HUDEP-2 (cell line): ENCODE data around the gene ANAPC15.
"Not testable (repeated sequence)": the region's sequence is repeated elsewhere in the genome, so short reads cannot be mapped to it uniquely, and the experiment has no call there.

ENCODE experiments used
- DNase-seq, 76 experiments: peaks; one replicate each; lab custom pipeline; 2025; ENCODE audit not compliant: unreplicated experiment in 76 of 76; lab: John Stamatoyannopoulos, UW

ANAPC15 gene

DNA sequence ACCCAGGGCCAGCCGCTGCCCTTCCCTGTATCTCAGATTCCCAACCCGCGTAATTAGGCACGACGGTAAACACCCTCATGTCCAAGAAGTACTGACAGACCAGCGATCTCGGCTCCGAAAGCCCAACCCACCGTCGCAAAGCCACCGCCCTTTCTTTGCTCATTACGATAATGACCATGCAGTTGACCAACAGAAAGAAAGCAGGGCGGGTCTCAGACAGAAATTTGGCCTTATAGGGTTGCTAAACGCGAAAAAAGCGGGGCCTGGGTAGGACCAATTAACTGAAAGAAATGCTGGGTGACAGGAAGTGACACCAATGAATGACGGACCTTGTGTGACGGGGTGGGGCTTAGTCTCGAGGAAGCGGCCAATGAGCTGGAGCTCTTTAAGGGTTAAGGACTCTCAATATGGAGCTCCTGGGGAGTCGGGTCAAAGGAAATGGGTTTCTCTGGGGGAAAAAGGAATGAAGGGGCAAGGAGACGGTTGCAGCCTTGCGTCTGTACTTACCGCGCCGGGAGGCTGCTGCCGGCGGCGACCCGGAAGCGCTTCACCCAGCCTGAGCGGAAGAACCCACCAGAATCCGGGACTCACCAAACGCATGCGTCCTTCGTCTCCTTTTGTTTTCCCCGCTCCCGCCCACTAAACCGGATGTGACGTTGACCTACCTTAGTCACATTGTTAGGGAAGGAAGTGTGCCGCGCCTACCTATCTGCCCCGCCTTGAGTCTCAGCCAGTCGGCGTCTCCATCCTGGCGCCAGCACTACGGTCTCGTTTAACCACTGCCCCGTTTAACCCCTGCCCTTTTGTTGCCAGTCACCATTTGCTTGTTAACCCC lies at the start of gene ANAPC15:
ANAPC15 (minus strand) TSS at position 553 of the 835 bp plus-strand sequence. CDS start 1,419 bp downstream, outside the sequence.
- DNase-seq, result peak in 75 of 76 experiments; percentile 83 to 99 (median 96)

GRCh38 chr11:72160319-72160718 lies 47.8 kb upstream of the ANAPC15 start:
- no peak for DNase-seq

DNA sequence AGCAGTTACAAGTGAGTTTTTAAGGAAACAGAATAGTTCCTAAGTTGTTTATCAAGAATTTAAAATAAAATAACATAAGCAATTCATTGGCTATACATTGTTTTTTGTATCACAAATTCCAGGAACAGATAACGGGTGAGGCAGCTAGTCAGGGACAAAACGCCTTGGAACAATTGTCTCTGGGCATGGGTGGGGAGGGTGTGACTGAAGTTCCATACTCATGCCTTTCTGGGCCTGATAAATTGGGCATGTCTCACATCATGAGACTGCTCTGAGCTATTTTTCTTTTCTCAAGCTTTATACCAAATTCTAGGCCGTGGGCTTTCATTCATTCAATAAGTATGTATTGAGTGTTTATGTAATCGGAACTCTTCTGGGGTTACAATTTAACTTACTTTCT lies 44.6 kb upstream of the ANAPC15 start:
- peak in 65 of 76 experiments; percentile 9 to 78 (median 48) for DNase-seq

DNA sequence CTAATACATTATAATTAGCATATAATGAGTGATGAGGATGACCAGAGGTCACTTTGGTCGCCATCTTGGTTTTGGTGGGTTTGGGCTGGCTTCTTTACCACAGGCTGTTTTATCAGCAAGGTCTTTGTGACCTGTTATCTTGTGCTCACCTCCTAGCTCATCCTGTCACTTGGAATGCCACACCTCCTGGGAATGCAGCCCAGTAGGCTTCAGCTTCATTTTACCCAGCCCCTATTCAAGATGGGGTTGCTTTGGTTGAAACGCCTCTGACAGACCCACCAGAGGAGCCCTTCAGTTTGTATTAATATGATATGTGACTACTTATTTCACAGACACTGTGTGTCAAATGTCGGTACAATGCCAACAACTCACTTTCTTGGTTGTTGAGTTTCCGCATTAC lies 43.3 kb upstream of the ANAPC15 start:
- DNase-seq, result no peak

DNA sequence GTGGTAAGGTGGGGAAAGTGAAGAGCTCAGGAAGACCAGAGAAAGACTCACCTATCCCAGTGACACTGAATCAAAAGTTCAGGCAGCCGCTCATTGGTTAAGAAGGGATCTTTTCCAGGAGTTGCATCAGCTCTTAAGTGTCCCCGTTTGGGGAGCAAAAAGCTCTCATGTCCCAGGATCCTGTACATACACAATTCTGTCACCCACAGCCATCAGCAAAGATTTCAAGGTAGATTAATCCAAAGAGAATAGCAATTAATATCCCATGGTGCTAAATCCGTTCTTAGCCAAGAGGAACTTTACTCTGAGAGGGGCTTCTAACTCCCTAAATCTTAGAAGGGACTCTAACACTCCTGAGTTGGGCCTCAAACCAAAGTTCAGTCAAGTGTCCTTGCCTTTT lies 42.3 kb upstream of the ANAPC15 start:
- DNase-seq, result no peak

DNA sequence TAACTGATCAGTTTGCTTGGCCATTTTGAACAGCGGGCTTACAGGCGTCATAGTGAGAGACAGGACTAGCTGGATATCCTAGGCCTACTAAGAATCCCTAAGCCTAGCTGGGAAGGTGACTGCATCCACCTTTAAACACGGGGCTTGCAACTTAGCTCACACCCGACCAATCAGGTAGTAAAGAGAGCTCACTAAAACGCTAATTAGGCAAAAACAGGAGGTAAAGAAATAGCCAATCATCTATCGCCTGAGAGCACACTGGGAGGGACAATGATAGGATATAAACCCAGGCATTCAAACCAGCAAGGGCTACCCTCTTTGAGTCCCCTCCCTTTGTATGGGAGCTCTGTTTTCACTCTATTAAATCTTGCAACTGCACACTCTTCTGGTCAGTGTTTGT lies 41.4 kb upstream of the ANAPC15 start:
- not testable (repeated sequence) for DNase-seq

DNA sequence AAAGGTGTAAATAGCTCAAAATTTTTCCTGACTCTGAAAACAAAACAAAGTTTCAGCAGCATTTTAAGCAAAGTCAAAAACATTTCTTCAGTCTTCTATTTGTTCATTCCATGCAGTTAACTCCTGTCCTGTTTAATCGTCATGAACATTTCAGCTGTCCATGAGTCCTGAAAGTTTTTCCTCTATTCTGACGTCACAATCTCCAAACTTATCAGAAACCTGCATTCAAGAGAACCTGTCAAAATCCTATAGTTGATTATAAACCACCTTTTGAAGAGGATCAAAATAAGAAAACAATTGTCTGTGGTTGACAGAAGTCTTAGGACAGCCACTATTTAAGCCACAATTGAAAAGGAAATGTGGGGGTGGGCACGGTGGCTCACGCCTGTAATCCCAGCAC lies 38.4 kb upstream of the ANAPC15 start:
- no peak for DNase-seq

GRCh38 chr11:72146625-72147024 lies 34.1 kb upstream of the ANAPC15 start:
- DNase-seq, result no peak

DNA sequence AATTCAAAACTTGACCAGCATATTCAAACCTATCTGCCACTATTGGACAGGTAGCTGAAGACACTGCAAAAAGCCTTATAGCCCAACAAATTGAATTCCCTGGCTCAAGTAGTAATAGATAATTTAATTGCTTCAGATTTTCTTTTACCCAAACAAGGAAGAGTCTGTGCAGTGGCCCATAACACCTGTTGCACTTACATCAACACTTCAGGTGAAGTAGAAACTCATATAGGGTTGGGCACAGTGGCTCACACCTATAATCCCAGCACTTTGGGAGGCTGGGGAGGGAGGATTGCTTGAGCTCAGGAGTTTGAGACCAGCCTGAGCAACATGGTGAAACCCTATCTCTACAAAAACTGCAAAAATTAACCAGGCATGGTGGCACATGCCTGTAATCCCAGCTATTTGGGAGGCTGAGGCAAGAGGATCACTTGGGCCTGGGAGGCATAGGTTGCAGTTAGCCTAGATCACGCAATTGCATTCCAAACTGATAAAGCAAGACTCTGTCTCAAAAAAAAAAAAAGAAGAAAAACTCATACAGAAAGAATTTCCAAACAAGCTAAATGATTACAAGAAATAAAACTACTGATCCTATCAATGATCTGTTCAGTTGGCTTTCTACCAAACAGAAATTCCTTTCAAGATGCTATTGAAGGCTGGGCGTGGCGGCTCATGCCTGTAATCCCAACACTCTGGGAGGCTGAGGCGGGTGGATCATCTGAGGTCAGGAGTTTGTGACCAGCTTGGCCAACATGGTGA lies 32.5 kb upstream of the ANAPC15 start:
- no peak for DNase-seq

DNA sequence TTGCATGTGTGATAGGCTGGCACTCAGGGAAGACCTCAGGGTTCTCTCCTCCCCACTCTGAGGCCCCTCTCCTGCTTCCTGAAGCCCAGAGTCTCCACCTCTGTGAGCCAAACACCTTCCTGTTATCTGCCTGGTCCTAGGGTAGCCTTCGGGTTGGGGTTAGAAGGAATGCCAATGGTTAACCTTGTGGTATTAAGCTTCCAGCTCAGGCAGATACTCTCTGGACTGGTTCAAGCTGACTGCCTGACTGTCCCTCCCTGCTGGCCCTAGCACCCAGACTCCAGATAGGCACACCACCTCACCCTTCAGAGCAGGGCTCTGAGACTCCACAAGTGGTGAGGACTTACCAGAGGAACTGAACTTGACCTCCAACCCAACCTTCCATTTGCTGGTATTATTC lies 30.0 kb upstream of the ANAPC15 start:
- not testable (repeated sequence) for DNase-seq

DNA sequence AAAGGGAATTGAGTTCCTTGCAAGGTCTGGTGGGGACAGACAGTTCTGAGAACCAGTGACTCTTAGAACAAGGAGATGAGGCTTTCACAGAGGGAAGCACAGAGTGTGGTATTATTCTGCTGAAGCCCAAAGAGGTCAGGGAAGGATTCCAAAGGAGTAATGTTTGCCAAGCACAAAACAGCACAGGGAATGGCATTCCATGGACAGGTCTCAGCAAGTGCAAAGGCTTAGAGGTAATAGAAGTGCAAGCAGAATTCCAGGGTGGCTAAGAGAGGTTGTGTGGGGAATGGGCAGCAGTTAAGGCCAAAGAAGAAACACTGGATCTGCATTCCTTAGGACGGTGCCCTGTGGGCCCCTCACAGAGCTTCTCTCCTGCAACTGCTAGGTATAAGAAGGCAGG lies 29.6 kb upstream of the ANAPC15 start:
- not testable (repeated sequence) for DNase-seq

DNA sequence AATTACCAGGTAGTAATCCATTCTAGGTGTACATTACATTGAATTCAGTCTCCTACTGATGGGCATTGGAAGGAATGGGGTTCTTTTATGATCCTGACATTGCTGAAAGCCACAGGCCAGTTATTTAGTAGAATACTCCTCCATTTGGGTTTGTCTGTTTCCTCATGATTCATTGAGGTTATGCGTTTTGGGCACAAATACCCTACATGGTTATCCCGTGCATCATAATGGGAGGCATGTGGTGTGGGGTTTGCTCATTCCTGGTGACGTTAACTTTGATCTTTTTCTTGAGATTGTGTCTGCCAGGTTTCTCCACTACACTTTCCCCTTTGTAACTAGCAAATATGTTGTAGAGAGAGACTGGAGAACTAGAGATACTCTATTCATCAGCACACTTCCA lies 28.6 kb upstream of the ANAPC15 start:
- no peak for DNase-seq

- DNase-seq, result no peak
Measured at GRCh38 chr11:72140661-72141060, 28.2 kb upstream of the ANAPC15 start.

DNA sequence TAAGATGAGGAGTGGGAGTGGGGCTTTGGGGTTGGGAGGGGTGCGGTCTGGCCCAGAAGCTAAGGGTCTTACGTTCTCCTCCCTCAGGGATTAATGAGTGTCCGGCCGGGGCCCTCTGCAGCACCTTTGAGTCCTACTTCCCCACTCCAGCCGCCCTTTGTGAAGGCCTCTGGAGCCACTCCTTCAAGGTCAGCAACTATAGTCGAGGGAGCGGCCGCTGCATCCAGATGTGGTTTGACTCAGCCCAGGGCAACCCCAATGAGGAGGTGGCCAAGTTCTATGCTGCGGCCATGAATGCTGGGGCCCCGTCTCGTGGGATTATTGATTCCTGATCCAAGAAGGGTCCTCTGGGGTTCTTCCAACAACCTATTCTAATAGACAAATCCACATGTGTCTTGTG lies 27.0 kb upstream of the ANAPC15 start:
- DNase-seq, result no peak

DNA sequence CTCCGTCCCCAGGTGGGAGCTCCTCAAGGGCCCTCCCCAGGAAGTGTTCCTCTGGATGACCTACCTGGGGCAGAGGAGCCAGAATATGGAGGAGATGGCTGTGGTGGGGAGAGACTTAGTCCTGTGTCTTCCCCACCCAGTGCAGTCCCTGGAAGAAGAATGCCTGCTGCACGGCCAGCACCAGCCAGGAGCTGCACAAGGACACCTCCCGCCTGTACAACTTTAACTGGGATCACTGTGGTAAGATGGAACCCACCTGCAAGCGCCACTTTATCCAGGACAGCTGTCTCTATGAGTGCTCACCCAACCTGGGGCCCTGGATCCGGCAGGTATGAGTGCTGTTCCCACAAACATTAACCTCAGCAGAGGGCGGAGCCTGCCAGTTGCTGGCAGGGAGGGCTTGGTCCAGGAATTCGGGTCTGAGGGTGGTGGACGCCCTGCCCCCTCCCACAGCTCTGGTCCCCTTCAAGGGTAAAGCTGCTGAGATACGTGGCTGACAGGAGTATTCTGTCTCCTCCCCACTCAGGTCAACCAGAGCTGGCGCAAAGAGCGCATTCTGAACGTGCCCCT lies 26.4 kb upstream of the ANAPC15 start:
- DNase-seq, result no peak

DNA sequence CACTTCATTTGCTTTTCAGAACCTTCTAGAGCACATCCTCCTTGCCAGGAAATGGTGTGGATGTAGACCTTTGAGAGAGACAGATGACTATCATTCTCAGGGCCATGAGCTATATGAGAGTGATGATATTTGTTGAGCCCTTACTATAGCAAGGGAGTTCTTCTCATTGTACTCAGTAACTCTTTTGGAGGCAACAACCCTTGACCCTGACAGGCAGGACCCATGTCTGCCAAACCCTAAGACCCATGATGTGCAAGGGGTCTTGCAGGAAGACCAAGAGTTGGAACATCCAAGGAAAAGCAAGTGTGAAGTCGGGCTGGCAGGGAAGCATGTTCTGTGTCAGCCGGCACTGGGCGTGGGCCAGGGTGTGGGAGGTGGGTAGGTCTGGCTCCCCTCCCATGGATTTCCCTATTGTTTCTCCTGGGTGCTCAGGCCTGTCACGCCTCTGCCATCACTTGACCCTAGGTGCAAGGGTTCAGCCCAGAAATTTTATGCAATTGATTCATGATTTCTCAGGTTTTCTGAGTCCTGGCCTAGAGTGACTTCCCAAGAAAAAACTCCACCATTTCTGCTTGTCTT lies 24.3 kb upstream of the ANAPC15 start:
- no peak for DNase-seq

DNA sequence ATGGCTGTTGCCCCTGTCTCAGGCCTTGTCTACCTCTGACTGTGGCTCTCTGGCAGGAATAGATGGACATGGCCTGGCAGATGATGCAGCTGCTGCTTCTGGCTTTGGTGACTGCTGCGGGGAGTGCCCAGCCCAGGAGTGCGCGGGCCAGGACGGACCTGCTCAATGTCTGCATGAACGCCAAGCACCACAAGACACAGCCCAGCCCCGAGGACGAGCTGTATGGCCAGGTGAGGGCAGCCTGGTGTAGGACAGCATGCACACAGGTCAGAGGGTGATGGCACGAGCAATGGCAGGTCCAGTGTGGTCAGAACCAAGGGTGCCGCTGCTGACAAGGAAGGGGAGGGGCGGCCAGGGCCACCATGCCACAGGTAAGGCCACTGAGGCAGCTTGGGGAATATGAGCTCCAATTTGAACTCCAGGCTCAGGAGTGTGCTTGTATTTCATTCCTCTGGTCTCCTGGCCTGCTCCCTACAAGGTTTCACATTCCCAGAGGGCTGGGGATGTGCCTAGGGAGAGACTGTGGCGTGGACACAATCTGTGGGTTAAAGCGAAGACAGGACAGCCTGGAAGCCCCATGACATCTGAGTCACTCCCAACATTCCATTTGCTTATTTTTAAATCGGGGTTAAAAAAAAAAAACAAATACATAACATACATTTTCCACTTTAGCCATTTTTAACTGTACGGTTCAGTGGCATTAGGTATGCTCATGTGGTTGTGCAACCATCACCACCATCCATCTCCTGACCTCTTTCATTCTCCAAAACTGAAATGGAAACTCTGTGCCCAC lies 23.6 kb upstream of the ANAPC15 start:
- DNase-seq, result no peak

- not testable (repeated sequence) for DNase-seq
Measured at GRCh38 chr11:72135473-72135872, 23.0 kb upstream of the ANAPC15 start, which contains the start of gene FOLR3. Gene FOLR3 (plus strand): TSS chr11:72135725. CDS start chr11:72135953, 228 bp downstream.

DNA sequence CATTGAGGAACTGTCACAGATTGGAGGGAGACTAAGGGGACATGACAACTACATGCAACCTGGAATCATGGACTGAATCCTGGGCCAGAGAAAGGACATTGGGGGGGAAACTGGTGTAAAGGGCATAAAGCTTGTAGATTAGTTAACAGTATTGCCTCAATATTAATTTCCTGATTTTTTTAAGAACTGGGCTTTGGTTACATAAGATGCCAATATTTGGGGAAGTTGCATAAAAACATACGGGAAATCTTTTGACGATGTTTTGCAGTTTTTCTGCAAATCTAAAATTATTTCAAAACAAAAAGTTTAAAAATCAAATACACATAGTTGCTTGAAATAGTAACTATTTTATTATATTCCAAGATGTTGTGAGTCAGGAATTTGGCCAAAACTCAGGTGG lies 20.2 kb upstream of the ANAPC15 start:
- DNase-seq, result no peak

DNA sequence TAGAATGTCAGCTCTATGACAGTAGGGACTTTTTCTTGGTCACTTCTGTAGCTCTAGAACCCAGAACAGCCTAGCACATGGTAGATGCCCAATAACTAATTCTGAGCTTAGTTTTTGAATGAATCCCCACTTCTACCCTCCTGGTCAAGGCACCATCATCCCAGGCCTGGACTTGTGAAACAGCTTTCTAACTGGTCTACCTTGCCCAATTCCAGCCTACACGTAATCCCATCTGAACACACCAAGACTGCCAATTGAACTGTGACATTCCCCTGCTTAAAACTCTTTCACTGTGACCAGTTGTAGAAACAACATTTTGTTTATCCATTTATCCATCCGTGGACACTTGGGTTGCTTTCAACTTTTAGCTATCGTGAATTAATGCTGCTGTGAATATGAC lies 16.9 kb upstream of the ANAPC15 start:
- DNase-seq, result no peak
